ENCODE measurements around the gene CDA.

DNA sequence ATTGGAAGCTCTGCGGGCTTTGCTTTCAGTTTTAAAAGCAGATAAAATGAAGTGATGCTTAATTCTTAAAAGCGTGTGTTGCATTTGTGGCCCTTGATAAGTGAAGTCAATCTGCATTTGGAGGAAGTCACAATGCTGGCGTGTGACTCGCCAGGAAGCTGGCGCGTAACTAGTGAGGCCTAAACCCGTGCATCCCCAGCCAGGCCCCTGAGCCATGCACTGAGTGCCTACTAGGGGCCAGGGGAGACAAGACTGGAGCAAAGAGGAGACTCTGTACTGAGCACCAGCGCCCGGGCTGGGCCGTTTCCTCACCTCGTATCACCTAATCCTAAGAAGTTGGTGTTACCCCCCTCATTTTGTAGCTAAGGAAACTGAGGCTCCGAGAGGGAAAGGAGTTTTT is 76.8 kb downstream of the CDA start:
- TF ChIP-seq, protein P1, sequence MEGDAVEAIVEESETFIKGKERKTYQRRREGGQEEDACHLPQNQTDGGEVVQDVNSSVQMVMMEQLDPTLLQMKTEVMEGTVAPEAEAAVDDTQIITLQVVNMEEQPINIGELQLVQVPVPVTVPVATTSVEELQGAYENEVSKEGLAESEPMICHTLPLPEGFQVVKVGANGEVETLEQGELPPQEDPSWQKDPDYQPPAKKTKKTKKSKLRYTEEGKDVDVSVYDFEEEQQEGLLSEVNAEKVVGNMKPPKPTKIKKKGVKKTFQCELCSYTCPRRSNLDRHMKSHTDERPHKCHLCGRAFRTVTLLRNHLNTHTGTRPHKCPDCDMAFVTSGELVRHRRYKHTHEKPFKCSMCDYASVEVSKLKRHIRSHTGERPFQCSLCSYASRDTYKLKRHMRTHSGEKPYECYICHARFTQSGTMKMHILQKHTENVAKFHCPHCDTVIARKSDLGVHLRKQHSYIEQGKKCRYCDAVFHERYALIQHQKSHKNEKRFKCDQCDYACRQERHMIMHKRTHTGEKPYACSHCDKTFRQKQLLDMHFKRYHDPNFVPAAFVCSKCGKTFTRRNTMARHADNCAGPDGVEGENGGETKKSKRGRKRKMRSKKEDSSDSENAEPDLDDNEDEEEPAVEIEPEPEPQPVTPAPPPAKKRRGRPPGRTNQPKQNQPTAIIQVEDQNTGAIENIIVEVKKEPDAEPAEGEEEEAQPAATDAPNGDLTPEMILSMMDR (IDR thresholded peaks at IDR 0.05): no peak
- TF ChIP-seq POLR2A (IDR thresholded peaks at IDR 0.05): no peak
- no peak for TF ChIP-seq EP300 (IDR thresholded peaks at IDR 0.05)
- no peak for TF ChIP-seq POLR2AphosphoS5 (IDR thresholded peaks at IDR 0.05)

Data from upper lobe of left lung (tissue), 4 donors.